ENCODE results near the gene ARHGAP33. TPM values are rescaled to one million over a fixed set of nuclear protein-coding genes. Genes with fewer than 3 reads are reported as not detected.
"Not testable (repeated sequence)": the region's sequence is repeated elsewhere in the genome, so short reads cannot be mapped to it uniquely, and the experiment has no call there.

The ARHGAP33 gene
- polyA plus RNA-seq, 1 donor, result 15.0 TPM

- DNase-seq (ENCODE audit: low read depth), result no peak
These were observed 20.2 kb upstream of the ARHGAP33 start for GRCh38 chr19:35755131-35755549.

GRCh38 chr19:35755550-35756376 is 19.6 kb upstream of the ARHGAP33 start:
- no peak for DNase-seq (ENCODE audit: low read depth)

- DNase-seq (ENCODE audit: low read depth), result no peak
These were observed 18.8 kb upstream of the ARHGAP33 start, which contains the start of gene HSPB6 for GRCh38 chr19:35756377-35757230. TSS of gene HSPB6 (minus strand) at chr19:35757029. CDS start at chr19:35757008, 21 bp downstream.

- peak; percentile 91 for DNase-seq (ENCODE audit: low read depth)
These were observed 18.1 kb upstream of the ARHGAP33 start for GRCh38 chr19:35757231-35757748.

GRCh38 chr19:35757749-35758608 is 17.4 kb upstream of the ARHGAP33 start, which contains the start of gene PROSER3:
TSS of gene PROSER3 (plus strand) at chr19:35758176. CDS start at chr19:35758216, 40 bp downstream.
- peak; percentile 100 for DNase-seq (ENCODE audit: low read depth)

DNA sequence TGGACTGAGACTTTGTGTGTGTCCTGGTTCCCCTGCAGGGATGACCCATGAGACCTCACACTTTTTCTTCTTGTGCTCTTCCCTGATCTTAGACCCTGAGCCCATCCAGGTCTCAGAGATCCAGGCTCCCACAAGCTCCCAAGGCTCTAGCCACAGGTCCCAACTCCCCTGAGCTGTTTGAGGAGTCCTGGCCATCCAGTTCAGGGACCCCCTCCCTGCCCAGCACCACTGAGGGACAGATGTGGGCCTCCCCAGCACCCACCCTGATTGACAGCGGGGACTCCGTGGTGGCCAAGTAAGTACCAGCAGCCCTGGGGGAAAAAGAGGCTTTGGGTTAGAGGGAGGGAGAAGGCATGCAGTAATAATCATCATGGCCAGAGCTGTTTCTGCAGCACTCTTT is 15.7 kb upstream of the ARHGAP33 start:
- DNase-seq (ENCODE audit: low read depth), result no peak

GRCh38 chr19:35760711-35761349 is 14.5 kb upstream of the ARHGAP33 start:
- DNase-seq (ENCODE audit: low read depth), result no peak

DNA sequence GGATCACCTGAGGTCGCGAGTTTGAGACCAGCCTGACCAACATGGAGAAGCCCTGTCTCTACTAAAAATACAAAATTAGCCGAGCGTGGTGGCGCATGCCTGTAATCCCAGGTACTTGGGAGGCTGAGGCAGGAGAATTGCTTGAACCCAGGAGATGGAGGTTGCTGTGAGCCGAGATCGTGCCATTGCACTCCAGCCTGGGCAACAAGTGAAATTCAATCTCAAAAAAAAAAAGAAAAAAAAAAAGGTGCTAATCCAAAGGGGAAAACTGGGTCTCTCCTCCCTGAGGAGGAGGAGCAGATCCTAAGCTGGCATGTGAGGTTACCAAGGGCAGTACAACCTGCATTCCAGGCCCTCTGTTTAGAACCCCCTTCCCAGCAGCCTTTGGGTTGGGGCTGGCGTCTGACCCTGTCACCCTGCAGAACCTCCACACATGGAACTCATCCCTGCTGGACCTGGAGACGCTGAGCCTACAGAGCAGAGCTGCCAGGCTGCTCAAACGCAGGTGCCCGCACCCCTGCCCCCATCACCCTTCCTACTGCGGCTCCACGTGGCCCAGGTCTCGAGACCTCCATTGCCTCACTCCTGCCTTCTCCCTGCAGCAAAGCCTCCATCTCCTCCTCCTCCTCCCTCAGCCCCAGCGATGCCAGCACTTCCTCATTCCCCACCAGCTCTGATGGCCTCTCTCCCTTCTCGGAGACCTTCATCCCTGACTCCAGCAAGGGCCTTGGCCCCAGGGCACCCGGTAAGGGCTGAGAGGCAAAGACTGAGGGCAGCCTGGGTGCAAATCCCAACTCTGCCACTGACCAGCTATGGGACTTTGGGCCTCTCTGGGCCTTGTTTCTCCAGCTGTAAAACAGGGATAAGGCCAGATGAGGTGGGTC is 10.7 kb upstream of the ARHGAP33 start:
- DNase-seq (ENCODE audit: low read depth), result no peak

GRCh38 chr19:35766571-35767104 is 8.7 kb upstream of the ARHGAP33 start:
- DNase-seq (ENCODE audit: low read depth), result no peak

DNA sequence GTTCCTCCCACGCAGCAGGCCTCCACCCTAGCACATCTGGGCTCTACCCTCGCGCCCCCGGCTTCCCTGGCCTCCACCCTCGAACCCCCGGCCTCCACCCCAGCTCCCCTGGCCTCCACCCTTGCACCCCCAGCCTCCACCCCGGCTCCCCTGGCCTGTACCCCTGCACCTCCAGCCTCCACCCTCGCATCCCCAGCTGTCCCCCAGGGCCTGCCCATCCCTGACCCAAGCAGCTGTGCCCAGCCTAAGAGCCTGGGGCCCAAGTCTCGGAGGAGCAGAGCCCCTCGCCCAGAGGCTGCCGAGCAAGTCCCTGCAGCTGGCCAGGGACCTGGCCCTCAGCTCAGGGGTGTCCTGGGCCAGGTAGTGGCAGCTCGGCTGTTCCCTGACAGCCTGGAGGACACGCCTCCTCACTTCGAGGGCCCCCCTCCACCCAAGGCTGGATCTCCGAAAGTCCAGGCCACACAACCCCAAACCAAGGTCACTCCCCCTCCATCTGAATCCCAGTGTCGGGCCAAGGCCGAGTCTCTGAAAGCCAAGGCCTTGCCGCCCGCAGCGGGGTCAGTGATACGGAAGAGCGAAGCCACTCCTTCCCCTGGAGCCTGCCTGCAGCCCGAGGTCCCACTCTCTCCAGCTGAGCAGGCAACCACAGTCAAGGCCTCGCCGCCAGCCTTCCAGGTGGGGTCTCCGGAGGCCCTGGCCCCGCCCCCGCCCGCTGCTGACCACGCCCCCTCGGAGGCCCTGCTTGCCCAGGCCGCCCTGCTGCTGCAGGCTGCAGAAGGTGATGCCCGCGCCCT is 7.9 kb upstream of the ARHGAP33 start:
- DNase-seq (ENCODE audit: low read depth), result no peak

DNA sequence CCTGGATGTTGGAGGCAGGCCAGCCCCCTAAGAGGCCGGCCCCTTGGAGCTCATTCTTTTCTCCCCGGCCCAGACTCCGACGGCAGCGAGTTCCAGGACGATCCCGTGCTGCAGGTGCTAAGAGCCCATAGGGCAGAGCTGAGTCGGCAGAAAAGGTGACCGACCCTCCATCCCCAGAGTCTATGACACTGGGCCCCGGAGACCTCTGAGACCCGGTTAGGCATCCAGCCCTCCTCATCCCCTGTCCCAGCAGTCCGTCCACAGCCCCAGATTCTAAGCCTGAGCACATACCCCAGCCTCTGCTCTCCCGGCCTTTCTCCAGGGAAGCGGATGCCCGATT is 7.3 kb upstream of the ARHGAP33 start:
- DNase-seq (ENCODE audit: low read depth), result no peak

GRCh38 chr19:35772362-35772761 is 3.0 kb upstream of the ARHGAP33 start:
- not testable (repeated sequence) for DNase-seq (ENCODE audit: low read depth)

- no peak for DNase-seq (ENCODE audit: low read depth)
These were observed 2.2 kb upstream of the ARHGAP33 start for GRCh38 chr19:35773020-35773806.

- DNase-seq (ENCODE audit: low read depth), result no peak
These were observed 904 bp upstream of the ARHGAP33 start for GRCh38 chr19:35774274-35775045.

DNA sequence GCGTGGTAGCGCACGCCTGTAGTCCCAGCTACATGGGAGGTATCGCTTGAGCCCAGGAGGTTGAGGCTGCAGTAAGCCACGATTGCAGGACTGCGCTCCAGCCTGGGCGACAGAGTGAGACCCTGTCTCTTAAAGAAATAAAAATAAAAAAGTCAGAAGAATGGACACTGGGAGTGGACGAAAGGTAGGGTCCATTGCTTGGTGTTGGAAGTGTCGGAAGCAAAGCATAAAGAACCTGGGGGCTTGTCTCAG is 392 bp upstream of the ARHGAP33 start:
- no peak for DNase-seq (ENCODE audit: low read depth)

DNA sequence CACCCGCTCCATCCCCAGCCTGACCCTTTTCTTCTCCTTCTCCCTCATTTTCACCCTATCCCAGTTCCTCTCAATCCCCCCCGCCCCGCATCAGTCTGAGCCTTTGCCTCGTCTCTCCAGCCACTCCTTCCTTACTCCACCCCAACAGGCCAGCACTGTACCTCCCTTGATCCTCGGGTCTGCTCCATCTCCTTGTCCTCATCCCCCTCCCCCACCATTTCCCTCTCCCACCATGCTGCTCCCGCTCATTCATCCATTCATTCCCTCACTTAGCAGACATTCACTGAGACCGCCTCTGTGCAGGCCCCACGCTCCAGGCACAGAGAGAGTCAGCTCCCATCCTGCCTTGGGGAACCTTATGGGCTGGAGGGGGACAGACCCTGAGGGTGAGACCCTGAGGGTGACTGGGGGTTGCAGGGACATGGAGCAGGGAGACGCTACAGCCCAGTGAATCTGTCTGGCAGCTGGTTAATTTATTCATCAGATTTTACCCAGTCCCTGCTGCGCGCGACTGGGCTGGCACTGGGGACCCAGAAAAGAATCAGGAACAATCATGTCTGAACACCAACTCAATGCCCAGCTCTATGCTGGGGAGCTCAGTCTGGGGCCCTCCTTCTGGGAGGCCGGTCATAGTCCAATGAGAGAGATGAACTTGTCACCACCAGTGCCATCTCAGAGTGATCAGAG is 881 bp downstream of the ARHGAP33 start:
- DNase-seq (ENCODE audit: low read depth), result no peak
